Ectodermal cell (in vitro differentiated cells): ENCODE data around the gene DKK1.

Source experiments
- H3K27ac ChIP-seq: 2 replicates; pipeline ENCODE4 v1.7.0; 2013; ENCODE audit warnings: mild to moderate bottlenecking, low read depth, low read length; ENCODE audit not compliant: insufficient read depth, poor library complexity, severe bottlenecking
- H3K27me3 ChIP-seq: 2 replicates; pipeline ENCODE4 v1.7.0; 2013; ENCODE audit warnings: mild to moderate bottlenecking, low read length; ENCODE audit not compliant: insufficient read depth, control insufficient read depth, poor library complexity, severe bottlenecking
- H3K36me3 ChIP-seq: one replicate; pipeline ENCODE4 v1.7.0; 2013; ENCODE audit warnings: low read length; ENCODE audit not compliant: control insufficient read depth, insufficient read depth
- H3K4me1 ChIP-seq: one replicate; pipeline ENCODE4 v1.7.0; 2013; ENCODE audit warnings: low read length; ENCODE audit not compliant: control insufficient read depth, insufficient read depth
- H3K4me3 ChIP-seq: 2 replicates; pipeline ENCODE4 v1.7.0; 2013; ENCODE audit warnings: low read depth, low read length, control low read depth; ENCODE audit not compliant: insufficient read depth
- H3K9me3 ChIP-seq: 2 replicates; pipeline ENCODE4 v1.7.0; 2013; ENCODE audit warnings: mild to moderate bottlenecking, low read length, moderate library complexity; ENCODE audit not compliant: control insufficient read depth
- WGBS, 2 experiments: methylation state at CpG; one replicate each; pipeline ENCODE4 v1.1.7; 2013; ENCODE audit warnings: missing lambda C conversion rate in 2 of 2; 5-methylcytosine and 5-hydroxymethylcytosine counted together

The DKK1 gene

DNA sequence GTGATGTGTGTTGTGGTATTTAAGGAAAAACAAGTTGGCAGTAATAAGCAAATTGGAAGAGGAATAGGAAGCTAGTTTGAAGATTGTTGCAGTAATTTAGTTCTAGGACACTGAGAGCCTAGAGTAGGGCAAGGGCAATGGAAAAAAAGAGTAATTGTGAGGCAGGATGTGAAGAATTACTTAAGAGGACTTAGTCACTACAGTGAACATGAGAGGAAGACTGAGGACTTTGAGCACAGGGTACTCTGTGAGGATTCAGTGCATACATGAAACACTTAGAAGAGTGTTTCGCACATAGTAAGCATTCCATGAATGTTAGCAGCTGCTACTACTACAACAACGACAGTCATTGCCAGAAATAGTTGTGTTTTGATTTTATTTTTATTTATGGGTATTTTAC lies 30.9 kb upstream of the DKK1 start:
- no peaks in the 10 kb centered on the region for H3K36me3 ChIP-seq
- H3K4me1 ChIP-seq: no peaks in the 10 kb centered on the region
- WGBS, 2 experiments: 100% methylated on average over 1 of the region's 2 CpGs
- no peaks in the 10 kb centered on the region for H3K9me3 ChIP-seq
- H3K27ac ChIP-seq: no peak overlapping the region
- no peak overlapping the region for H3K4me3 ChIP-seq
- H3K27me3 ChIP-seq: no peaks in the 10 kb centered on the region

DNA sequence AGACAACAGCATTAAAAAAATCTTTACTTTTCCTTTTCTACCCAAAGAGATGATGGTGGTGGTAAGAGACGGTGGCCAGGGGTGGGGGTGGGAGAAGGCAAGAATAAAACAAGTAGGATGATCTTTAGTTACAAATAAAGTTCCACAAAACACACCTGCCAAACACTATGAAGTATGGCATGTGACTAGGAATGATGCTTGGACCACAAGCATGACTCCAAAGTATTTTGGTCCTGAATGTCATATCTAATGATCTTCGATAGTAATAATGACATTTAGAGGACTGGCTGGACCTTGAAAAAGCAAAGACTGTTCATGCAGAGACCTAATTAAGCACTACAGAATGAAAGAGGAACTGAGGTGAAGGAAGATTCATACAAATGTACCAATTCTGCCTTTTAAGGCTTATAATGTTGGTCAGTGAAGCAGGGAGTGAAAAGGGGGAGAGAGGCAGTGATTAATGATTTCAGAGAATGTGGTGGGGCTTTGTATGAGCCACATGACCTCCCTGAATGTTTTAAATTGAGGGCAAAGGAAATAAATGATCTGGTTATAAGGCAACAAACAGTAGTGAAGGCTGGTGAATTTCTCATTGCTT lies 29.6 kb upstream of the DKK1 start:
- H3K9me3 ChIP-seq: no peaks in the 10 kb centered on the region
- H3K4me3 ChIP-seq: no peak overlapping the region
- WGBS, 2 experiments: 95 to 98% methylated on average over 1 of the region's 2 CpGs
- H3K27ac ChIP-seq: no peak overlapping the region
- H3K36me3 ChIP-seq: no peaks in the 10 kb centered on the region
- H3K4me1 ChIP-seq: no peaks in the 10 kb centered on the region
- H3K27me3 ChIP-seq: no peaks in the 10 kb centered on the region

DNA sequence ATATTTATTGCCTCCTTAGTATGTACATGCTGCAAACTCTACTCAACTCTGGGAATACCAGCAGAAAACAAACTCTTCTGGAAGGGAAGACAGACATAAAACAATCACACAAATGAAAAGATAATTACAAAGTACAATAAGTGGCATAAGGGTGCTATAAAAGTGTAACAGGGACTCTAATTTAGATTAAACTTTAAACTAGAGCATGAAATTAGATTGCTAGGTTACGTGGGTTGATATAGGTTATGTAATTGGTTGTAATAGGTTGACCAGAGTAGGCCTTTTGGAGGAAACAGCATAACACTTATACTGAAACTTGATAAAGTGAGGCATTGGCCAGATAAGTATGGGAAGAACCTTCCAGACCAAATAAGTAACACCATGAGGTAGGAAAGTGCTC lies 26.2 kb upstream of the DKK1 start:
- Histone ChIP-seq H3K27me3 (no peaks in the 10 kb centered on the region), H3K36me3 (no peaks in the 10 kb centered on the region), H3K4me3 (no peak overlapping the region), H3K9me3 (no peaks in the 10 kb centered on the region), H3K4me1 (no peaks in the 10 kb centered on the region), H3K27ac (no peak overlapping the region)
- 82 to 85% methylated on average over 1 of the region's 1 CpG for WGBS, 2 experiments

DNA sequence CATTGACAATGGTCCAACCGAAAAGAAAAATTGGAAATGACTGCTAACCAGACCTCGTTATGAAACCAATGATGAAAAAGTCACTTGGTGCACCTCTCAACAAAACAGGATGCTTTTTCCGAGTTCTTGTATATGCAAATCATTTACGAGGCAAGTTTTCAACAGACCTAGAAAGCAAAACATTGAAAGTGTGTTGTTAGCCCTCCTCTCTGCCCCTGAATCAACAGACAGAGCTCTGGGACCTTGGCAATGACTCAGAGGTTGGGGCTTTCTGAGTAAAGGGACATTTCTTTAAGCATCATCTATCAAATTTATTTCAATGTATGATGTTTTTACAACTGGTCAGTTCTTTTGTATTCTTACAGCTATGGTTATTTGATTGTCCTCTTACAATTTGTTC lies 16.3 kb upstream of the DKK1 start:
- no peak overlapping the region for H3K4me3 ChIP-seq
- no peaks in the 10 kb centered on the region for H3K27me3 ChIP-seq
- H3K9me3 ChIP-seq: no peaks in the 10 kb centered on the region
- no peak overlapping the region for H3K27ac ChIP-seq
- WGBS, 2 experiments: 83 to 85% methylated on average over 4 of the region's 4 CpGs
- no peaks in the 10 kb centered on the region for H3K36me3 ChIP-seq
- H3K4me1 ChIP-seq: no peaks in the 10 kb centered on the region

DNA sequence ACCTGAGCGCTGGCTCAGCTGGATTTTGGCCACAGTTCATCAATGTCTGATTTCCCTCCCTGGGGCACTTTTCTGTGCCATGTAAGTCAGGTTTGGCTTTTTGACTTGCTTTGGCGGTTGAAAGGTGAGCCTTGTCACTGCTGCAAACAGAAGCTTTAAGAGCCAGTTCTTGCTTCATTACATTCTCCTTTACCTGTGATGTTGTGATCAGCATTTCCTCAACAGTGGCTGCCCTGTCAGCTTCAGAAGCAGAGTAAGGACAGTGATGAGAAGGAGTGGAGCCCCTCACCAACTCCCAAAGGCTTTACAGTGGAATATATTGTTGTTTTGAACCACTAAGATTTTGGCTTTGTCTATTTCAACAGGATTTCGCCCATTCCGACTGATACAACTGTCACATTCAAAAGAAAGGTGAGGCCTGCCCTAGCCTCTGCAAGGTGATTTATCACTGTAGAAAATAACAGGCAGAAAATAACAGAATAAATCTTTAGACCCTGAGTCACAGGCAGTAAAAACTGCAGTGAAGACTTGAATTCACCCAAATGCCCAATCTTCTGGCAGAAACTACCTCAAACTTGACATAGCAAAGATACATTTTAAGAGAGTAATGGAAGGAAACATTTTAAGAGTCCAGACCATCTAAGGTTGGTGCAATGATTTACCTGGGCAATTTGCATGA lies 13.3 kb upstream of the DKK1 start:
- no peaks in the 10 kb centered on the region for H3K9me3 ChIP-seq
- H3K27me3 ChIP-seq: no peaks in the 10 kb centered on the region
- 96 to 98% methylated on average over 4 of the region's 4 CpGs for WGBS, 2 experiments
- no peak overlapping the region for H3K27ac ChIP-seq
- H3K4me3 ChIP-seq: no peak overlapping the region
- H3K36me3 ChIP-seq: no peaks in the 10 kb centered on the region
- no peaks in the 10 kb centered on the region for H3K4me1 ChIP-seq

DNA sequence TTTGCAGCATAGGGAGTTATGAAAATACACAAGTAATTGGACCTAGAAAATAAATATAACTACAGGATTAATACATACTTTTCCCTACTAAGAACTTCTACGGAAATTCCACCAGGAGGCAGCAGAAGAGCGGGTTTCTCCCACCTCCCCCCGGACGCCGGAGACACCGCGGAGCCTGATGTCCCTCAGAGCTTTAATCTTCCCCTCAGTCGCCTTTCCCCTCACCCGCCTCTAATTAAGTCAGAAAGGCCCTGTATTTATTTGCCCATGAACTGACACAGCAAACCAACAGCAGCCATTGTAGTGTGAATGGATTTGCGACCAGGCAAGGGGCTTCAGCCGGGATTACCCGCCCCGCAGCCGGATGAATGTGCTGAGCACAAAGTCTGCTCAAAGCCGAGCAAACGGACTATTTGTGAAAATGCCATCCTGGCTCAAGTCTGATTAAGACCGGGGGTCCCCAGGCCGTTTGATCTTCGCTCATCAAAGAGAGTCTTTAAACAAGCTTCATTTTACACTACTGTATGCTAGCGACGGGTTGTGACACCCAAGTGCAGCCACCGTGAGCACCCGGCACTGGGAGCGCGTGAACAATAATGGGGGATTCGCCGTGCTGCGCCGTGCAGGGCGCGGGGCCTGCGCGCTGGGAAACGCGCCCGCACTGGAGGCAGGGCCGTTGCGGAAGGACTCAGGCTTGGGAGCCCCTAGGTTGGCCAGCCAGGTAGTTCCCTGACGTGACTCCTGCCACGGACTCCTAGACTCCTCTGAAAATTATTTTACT lies 5.6 kb upstream of the DKK1 start:
- Histone ChIP-seq H3K27me3 (peaks cover 46% of the 10 kb centered on the region), H3K4me1 (no peaks in the 10 kb centered on the region), H3K36me3 (no peaks in the 10 kb centered on the region), H3K27ac (no peak overlapping the region), H3K4me3 (peak overlapping the region; percentile 42), H3K9me3 (no peaks in the 10 kb centered on the region)
- WGBS, 2 experiments: 2 to 3% methylated on average over 38 to 40 of the region's 40 CpGs

DNA sequence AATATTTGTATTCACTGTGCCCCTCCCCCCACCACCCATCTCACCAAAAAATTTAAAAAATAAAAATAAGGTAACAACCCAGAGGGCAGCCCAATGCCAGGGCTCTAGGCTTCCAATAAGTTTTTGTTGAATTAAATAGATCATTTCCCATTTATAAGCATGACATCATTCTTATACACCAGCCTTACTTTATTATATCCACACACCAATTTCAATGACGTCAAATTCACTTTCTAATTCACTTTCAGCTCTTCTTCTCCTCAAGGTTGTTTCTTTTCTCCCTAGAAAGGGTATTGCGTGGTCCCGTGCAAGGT lies 1.2 kb upstream of the DKK1 start:
- Histone ChIP-seq H3K9me3 (no peaks in the 10 kb centered on the region), H3K36me3 (no peaks in the 10 kb centered on the region), H3K27me3 (peaks cover 80% of the 10 kb centered on the region), H3K4me3 (no peak overlapping the region), H3K4me1 (peaks cover 3% of the 10 kb centered on the region), H3K27ac (no peak overlapping the region)
- WGBS, 2 experiments: 0 to 5% methylated on average over 3 of the region's 3 CpGs

DNA sequence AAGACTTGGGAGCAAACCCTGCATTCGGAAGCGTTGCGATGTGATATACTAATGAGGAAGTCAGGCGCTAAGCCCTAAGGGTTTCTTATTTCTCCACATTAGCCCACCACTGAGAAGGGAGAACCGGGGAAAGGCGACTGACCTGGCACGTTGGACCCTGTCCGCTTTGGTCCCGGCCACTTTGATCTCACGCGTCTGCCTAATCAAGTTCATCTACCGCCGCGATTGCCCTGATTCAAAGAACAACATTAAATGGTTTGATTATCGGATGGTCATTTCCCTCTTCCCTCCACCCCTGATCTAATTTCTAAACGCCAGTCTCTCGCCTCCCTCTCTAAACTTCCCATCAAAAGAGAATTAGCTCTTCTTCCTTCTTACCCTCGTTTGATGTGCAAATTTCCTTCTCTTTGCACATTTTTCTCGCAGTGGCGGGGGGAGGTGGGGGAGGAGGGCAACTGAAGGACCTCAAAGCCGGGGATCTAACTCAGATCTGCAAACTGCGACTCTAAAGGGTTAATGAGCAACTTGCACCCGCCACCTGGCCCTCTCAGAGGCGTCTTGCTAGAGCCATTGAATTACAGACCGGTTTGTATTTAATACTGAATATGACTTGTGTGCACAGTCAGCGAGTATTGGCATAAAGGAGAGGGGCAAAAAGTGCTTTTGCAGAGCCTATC lies 687 bp upstream of the DKK1 start:
- Histone ChIP-seq H3K4me3 (peak overlapping the region; percentile 64), H3K36me3 (no peaks in the 10 kb centered on the region), H3K27me3 (peaks cover 84% of the 10 kb centered on the region), H3K4me1 (peaks cover 3% of the 10 kb centered on the region), H3K9me3 (no peaks in the 10 kb centered on the region), H3K27ac (no peak overlapping the region)
- WGBS, 2 experiments: 1% methylated on average over 25 to 26 of the region's 26 CpGs

DNA sequence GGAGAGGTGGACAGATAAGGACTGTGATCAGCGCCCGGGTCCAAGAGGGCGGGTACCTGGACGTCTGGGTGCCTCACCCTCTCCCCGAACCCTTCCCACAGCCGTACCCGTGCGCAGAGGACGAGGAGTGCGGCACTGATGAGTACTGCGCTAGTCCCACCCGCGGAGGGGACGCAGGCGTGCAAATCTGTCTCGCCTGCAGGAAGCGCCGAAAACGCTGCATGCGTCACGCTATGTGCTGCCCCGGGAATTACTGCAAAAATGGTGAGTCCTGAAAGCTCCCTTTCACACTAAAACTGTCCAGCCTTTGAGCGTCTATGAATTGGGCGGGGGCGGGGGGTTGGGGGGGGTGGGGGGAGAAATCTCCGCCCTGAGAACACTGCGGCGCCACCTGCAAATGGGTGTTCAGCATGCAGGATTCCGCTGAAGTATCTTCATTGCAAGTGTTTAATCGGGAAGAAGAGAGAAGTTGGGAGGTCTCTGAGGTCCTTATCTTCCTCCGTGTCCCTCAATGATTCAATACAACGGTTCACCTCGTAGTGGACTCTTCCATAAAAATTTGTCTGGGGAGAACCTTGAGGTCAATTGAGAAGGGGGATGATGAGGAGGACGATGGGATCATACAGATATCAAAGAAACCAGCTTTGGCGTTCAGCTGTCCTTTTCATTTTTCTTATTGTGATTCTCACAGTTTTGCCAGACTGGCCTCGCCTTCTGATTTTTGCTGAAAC lies 906 bp downstream of the DKK1 start:
- 19% methylated on average over 33 of the region's 36 CpGs for WGBS, 2 experiments

More for the DNA sequence above, 906 bp downstream of the DKK1 start:
- H3K27me3 ChIP-seq: peaks cover 71% of the 10 kb centered on the region
- no peak overlapping the region for H3K27ac ChIP-seq
- peaks cover 3% of the 10 kb centered on the region for H3K4me1 ChIP-seq
- peak overlapping the region; percentile 64 for H3K4me3 ChIP-seq
- no peaks in the 10 kb centered on the region for H3K9me3 ChIP-seq
- no peaks in the 10 kb centered on the region for H3K36me3 ChIP-seq
